ENCODE results near the gene TNPO2. TPM values are rescaled to one million over a fixed set of nuclear protein-coding genes. Genes with fewer than 3 reads are reported as not detected.

The TNPO2 gene
- total RNA-seq, 2 donors from 2014 or later = 15.0 to 35.6 TPM

DNA sequence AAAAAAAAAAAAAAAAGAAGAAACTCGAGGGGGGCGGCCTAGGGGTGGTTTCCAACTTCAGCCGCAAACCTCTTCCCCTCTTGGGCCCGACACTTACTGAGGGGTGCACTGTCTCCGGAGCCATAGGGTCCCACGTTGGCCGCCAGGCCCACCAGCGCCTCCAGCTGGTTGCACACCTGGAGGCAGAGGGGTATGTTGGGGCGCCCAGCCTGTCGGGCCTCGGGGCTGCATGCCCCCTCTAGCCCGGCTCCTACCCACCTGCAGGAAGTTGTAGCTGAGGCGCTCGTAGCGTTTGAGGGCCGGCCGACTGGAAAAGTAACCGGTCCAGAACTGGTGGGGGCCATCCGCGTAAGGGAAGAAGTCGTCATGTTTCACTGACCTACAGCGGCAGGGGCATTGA, 65.8 kb downstream of the TNPO2 start:
- ATAC-seq (no peak), DNase-seq (no peak)
- TF ChIP-seq, protein P1, sequence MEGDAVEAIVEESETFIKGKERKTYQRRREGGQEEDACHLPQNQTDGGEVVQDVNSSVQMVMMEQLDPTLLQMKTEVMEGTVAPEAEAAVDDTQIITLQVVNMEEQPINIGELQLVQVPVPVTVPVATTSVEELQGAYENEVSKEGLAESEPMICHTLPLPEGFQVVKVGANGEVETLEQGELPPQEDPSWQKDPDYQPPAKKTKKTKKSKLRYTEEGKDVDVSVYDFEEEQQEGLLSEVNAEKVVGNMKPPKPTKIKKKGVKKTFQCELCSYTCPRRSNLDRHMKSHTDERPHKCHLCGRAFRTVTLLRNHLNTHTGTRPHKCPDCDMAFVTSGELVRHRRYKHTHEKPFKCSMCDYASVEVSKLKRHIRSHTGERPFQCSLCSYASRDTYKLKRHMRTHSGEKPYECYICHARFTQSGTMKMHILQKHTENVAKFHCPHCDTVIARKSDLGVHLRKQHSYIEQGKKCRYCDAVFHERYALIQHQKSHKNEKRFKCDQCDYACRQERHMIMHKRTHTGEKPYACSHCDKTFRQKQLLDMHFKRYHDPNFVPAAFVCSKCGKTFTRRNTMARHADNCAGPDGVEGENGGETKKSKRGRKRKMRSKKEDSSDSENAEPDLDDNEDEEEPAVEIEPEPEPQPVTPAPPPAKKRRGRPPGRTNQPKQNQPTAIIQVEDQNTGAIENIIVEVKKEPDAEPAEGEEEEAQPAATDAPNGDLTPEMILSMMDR (IDR thresholded peaks at IDR 0.05) = no peak
- TF ChIP-seq POLR2A (IDR thresholded peaks at IDR 0.05) = no peak
- 90 to 91% methylated on average over 6 to 18 of the region's 22 CpGs for WGBS, 2 donors
- intact Hi-C loops (cut with DNase I) = no loop called here
- no peaks in the 10 kb centered on the region for H3K27me3 ChIP-seq
- H3K4me1 ChIP-seq = no peaks in the 10 kb centered on the region
- no peaks in the 10 kb centered on the region for H3K9me3 ChIP-seq
- no peak overlapping the region for H3K4me3 ChIP-seq
- no peak overlapping the region for H3K27ac ChIP-seq
- peaks cover under 1 to 12% of the 10 kb centered on the region in 2 donors for H3K36me3 ChIP-seq (replicated peaks in 1 of 2; ENCODE audit: insufficient read depth in 1 of 2, low read depth in 2 of 2)

GRCh38 chr19:12656899-12657571, 66.7 kb downstream of the TNPO2 start:
- peak; percentile 53 for ATAC-seq
- no peaks in the 10 kb centered on the region for H3K27me3 ChIP-seq
- intact Hi-C loops (cut with DNase I) = no loop called here
- DNase-seq = peak in 3 of 4 donors; percentile 50 to 59 (median 50)
- H3K36me3 ChIP-seq (replicated peaks in 1 of 2; ENCODE audit: insufficient read depth in 1 of 2, low read depth in 2 of 2) = peaks cover 0 to 12% of the 10 kb centered on the region in 2 donors
- no peak overlapping the region for H3K4me3 ChIP-seq
- no peak for TF ChIP-seq POLR2A (IDR thresholded peaks at IDR 0.05)
- TF ChIP-seq, protein P1 (IDR thresholded peaks at IDR 0.05) = no peak
- WGBS, 2 donors = 69 to 75% methylated on average over 43 to 47 of the region's 50 CpGs
- H3K27ac ChIP-seq = no peak overlapping the region
- H3K4me1 ChIP-seq = no peaks in the 10 kb centered on the region
- H3K9me3 ChIP-seq = no peaks in the 10 kb centered on the region

- H3K9me3 ChIP-seq = no peaks in the 10 kb centered on the region
- H3K4me1 ChIP-seq = no peaks in the 10 kb centered on the region
- no peaks in the 10 kb centered on the region for H3K27me3 ChIP-seq
- no peak overlapping the region for H3K4me3 ChIP-seq
- H3K36me3 ChIP-seq (replicated peaks in 1 of 2; ENCODE audit: insufficient read depth in 1 of 2, low read depth in 2 of 2) = peaks cover 0 to 6% of the 10 kb centered on the region in 2 donors
- H3K27ac ChIP-seq = no peak overlapping the region
- DNase-seq (no peak), ATAC-seq (no peak)
- 89 to 90% methylated on average over 8 of the region's 8 CpGs for WGBS, 2 donors
- intact Hi-C loops (cut with DNase I) = no loop called here
- TF ChIP-seq POLR2A (IDR thresholded peaks at IDR 0.05) = no peak
- TF ChIP-seq, protein P1 (IDR thresholded peaks at IDR 0.05) = no peak
Measured at GRCh38 chr19:12655546-12655945, 68.2 kb downstream of the TNPO2 start.

DNA sequence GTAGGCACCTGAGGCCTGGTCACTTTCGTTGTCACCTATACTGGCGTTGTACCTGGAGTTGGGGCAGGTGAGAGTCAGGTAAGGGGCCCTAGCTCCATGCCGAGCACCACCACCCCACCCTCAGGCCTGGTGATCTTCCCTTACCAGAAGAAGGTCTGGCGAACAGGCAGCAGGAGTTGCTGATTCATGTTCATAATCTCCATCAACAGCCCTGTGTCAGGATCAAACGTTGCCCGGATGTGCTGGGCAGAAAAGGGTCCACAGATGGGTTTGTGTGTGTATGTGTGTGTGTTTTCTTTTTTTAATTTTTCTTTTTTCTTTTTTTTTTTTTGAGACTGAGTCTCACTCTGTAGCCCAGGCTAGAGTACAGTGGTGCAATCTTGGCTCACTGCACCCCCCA, 71.5 kb downstream of the TNPO2 start:
- TF ChIP-seq, protein P1 (IDR thresholded peaks at IDR 0.05) = no peak
- H3K27me3 ChIP-seq = no peaks in the 10 kb centered on the region
- DNase-seq (no peak), ATAC-seq (no peak)
- intact Hi-C loops (cut with DNase I) = no loop called here
- H3K27ac ChIP-seq = no peak overlapping the region
- no peak overlapping the region for H3K4me3 ChIP-seq
- peaks cover 0 to 2% of the 10 kb centered on the region in 2 donors for H3K36me3 ChIP-seq (replicated peaks in 1 of 2; ENCODE audit: insufficient read depth in 1 of 2, low read depth in 2 of 2)
- H3K4me1 ChIP-seq = peaks cover 16% of the 10 kb centered on the region
- H3K9me3 ChIP-seq = no peaks in the 10 kb centered on the region
- WGBS, 2 donors = 86 to 94% methylated on average over 4 to 6 of the region's 6 CpGs

DNA sequence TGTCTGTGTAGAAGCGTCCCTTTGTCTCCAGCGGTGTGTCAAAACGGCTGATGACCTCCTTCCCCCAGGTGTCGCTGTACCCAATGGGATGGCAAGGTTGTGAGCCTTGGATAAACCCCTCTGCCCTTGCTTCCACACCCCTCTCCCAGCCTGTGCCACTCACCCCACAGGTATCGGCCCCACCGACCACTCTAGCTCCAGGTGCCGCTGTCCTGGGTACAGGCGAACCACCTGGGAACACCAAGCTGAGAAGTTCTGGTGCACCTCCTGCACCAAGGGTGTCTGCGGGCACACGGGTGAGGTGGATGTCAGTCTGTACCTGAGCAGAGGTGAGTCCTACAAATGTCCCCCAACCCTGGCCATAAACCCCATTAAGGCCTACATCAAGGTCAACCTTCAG, 73.8 kb downstream of the TNPO2 start:
- Histone ChIP-seq H3K27me3 (no peaks in the 10 kb centered on the region), H3K4me3 (no peak overlapping the region), H3K27ac (no peak overlapping the region), H3K9me3 (no peaks in the 10 kb centered on the region), H3K4me1 (peaks cover 18% of the 10 kb centered on the region), H3K36me3 (replicated peaks in 1 of 2; ENCODE audit: insufficient read depth in 1 of 2, low read depth in 2 of 2) (no peaks in the 10 kb centered on the region)
- 89 to 91% methylated on average over 10 of the region's 10 CpGs for WGBS, 2 donors
- ATAC-seq (no peak), DNase-seq (no peak)
- intact Hi-C loops (cut with DNase I) = no loop called here
- TF ChIP-seq POLR2A (IDR thresholded peaks at IDR 0.05) = no peak
- TF ChIP-seq, protein P1 (IDR thresholded peaks at IDR 0.05) = no peak

Data from body of pancreas (tissue), 4 donors.